Parathyroid adenoma (tissue), 2 donors: ENCODE measurements around the gene SH3BP4.

ENCODE experiments used
- H2AFZ ChIP-seq: fragments of 300-600 bp; sonication (generic); one replicate; pipeline ENCODE4 v1.7.0; 2017; ENCODE audit warnings: antibody characterized with exemption, mild to moderate bottlenecking
- H3K27ac ChIP-seq: fragments of 300-600 bp; sonication (generic); one replicate; pipeline ENCODE4 v1.7.0; 2017
- H3K27me3 ChIP-seq: fragments of 300-600 bp; sonication (generic); one replicate; pipeline ENCODE4 v1.7.0; 2017; ENCODE audit warnings: low read length; ENCODE audit not compliant: control insufficient read depth, insufficient read depth
- H3K36me3 ChIP-seq: fragments of 300-600 bp; sonication (generic); one replicate; pipeline ENCODE4 v1.7.0; 2017; ENCODE audit warnings: low read length; ENCODE audit not compliant: control insufficient read depth, insufficient read depth
- H3K4me1 ChIP-seq: fragments of 300-600 bp; sonication (generic); one replicate; pipeline ENCODE4 v1.7.0; 2017; ENCODE audit warnings: control low read depth
- H3K4me2 ChIP-seq: fragments of 300-600 bp; sonication (generic); one replicate; pipeline ENCODE4 v1.7.0; 2017; ENCODE audit warnings: low read length
- H3K4me3 ChIP-seq: fragments of 300-600 bp; sonication (generic); one replicate; pipeline ENCODE4 v1.7.0; 2017; ENCODE audit warnings: low read depth, low read length
- H3K79me2 ChIP-seq: fragments of 300-600 bp; sonication (generic); one replicate; pipeline ENCODE4 v1.7.0; 2017; ENCODE audit warnings: control low read depth
- H3K9ac ChIP-seq: fragments of 300-600 bp; sonication (generic); one replicate; pipeline ENCODE4 v1.7.0; 2017; ENCODE audit warnings: mild to moderate bottlenecking
- H3K9me3 ChIP-seq: fragments of 300-600 bp; sonication (generic); one replicate; pipeline ENCODE4 v1.7.0; 2017; ENCODE audit warnings: low read length; ENCODE audit not compliant: control insufficient read depth
- CTCF ChIP-seq: fragments of 300-600 bp; sonication (generic); IDR thresholded peaks from one replicate; pipeline ENCODE4 v1.7.0; 2017; ENCODE audit warnings: antibody characterized with exemption, mild to moderate bottlenecking
- donor health status: primary hyperparathyroidism.

SH3BP4 gene

GRCh38 chr2:234939996-234940395, 11.8 kb upstream of the SH3BP4 start:
- no peaks in the 10 kb centered on the region for H3K36me3 ChIP-seq
- no peaks in the 10 kb centered on the region for H3K4me1 ChIP-seq
- no peak overlapping the region for H2AFZ ChIP-seq
- H3K79me2 ChIP-seq: no peaks in the 10 kb centered on the region
- H3K27me3 ChIP-seq: no peaks in the 10 kb centered on the region
- TF ChIP-seq CTCF: no peak
- H3K4me3 ChIP-seq: no peak overlapping the region
- H3K4me2 ChIP-seq: no peak overlapping the region
- H3K9ac ChIP-seq: no peak overlapping the region
- H3K27ac ChIP-seq: no peak overlapping the region
- no peaks in the 10 kb centered on the region for H3K9me3 ChIP-seq

- no peak for TF ChIP-seq CTCF
Measured at GRCh38 chr2:234940527-234940926, 11.3 kb upstream of the SH3BP4 start.

GRCh38 chr2:234945339-234945873, 6.4 kb upstream of the SH3BP4 start:
- Histone ChIP-seq H3K27me3 (no peaks in the 10 kb centered on the region), H3K79me2 (no peaks in the 10 kb centered on the region), H2AFZ (no peak overlapping the region), H3K27ac (no peak overlapping the region), H3K9ac (no peak overlapping the region), H3K4me3 (no peak overlapping the region), H3K36me3 (no peaks in the 10 kb centered on the region), H3K4me1 (no peaks in the 10 kb centered on the region), H3K4me2 (no peak overlapping the region), H3K9me3 (no peaks in the 10 kb centered on the region)
- no peak for TF ChIP-seq CTCF

More at GRCh38 chr2:234940527-234940926, 11.3 kb upstream of the SH3BP4 start:
- Histone ChIP-seq H3K36me3 (no peaks in the 10 kb centered on the region), H2AFZ (no peak overlapping the region), H3K9ac (no peak overlapping the region), H3K9me3 (no peaks in the 10 kb centered on the region), H3K4me3 (no peak overlapping the region), H3K27ac (no peak overlapping the region), H3K27me3 (no peaks in the 10 kb centered on the region), H3K79me2 (no peaks in the 10 kb centered on the region), H3K4me1 (no peaks in the 10 kb centered on the region), H3K4me2 (no peak overlapping the region)

GRCh38 chr2:234947556-234947955, 4.3 kb upstream of the SH3BP4 start:
- Histone ChIP-seq H3K9ac (no peak overlapping the region), H2AFZ (no peak overlapping the region), H3K4me3 (no peak overlapping the region), H3K4me1 (no peaks in the 10 kb centered on the region), H3K9me3 (no peaks in the 10 kb centered on the region), H3K36me3 (no peaks in the 10 kb centered on the region), H3K4me2 (no peak overlapping the region), H3K27me3 (no peaks in the 10 kb centered on the region), H3K79me2 (no peaks in the 10 kb centered on the region), H3K27ac (no peak overlapping the region)
- no peak for TF ChIP-seq CTCF

- Histone ChIP-seq H3K27ac (no peak overlapping the region), H3K4me1 (no peaks in the 10 kb centered on the region), H3K9me3 (no peaks in the 10 kb centered on the region), H3K4me3 (no peak overlapping the region), H3K79me2 (no peaks in the 10 kb centered on the region), H3K9ac (no peak overlapping the region), H3K36me3 (no peaks in the 10 kb centered on the region), H3K27me3 (no peaks in the 10 kb centered on the region), H3K4me2 (no peak overlapping the region), H2AFZ (no peak overlapping the region)
- TF ChIP-seq CTCF: no peak
Measured at GRCh38 chr2:234949762-234950434, 1.9 kb upstream of the SH3BP4 start.
